K562 (cell line): ENCODE data around the gene AASDH. TPM values are rescaled to one million over a fixed set of nuclear protein-coding genes. Genes with fewer than 3 reads are reported as not detected.

Source experiments
- CREB3L1 ChIP-seq: fragments of 450-650 bp; IDR thresholded peaks from 2 replicates; pipeline ENCODE4 v1.6.1; 2014; ENCODE audit warnings: low read depth, mild to moderate bottlenecking, moderate library complexity, borderline replicate concordance
- CTCFL ChIP-seq: IDR thresholded peaks from 2 replicates; pipeline ENCODE4 v1.6.1; 2011; ENCODE audit warnings: borderline replicate concordance, low read depth, mild to moderate bottlenecking, moderate library complexity, low read length; ENCODE audit not compliant: insufficient read depth, poor library complexity, severe bottlenecking
- ELF1 ChIP-seq: fragments of 200-800 bp; sonication (Bioruptor generic); IDR thresholded peaks from 2 replicates; pipeline ENCODE4 v1.6.1; 2016; ENCODE audit warnings: missing genetic modification characterization, missing compliant biosample characterization
- ESRRA ChIP-seq: fragments of 450-650 bp; IDR thresholded peaks from 2 replicates; pipeline ENCODE4 v1.6.1; 2014; ENCODE audit warnings: low read depth, mild to moderate bottlenecking, moderate library complexity, borderline replicate concordance
- ETS2 ChIP-seq: IDR thresholded peaks from 2 replicates; pipeline ENCODE4 v1.6.1; 2016; ENCODE audit warnings: borderline replicate concordance, missing genetic modification characterization, mild to moderate bottlenecking, moderate library complexity, missing compliant biosample characterization; ENCODE audit not compliant: poor library complexity, severe bottlenecking
- HDAC2 ChIP-seq: fragments of 450-650 bp; IDR thresholded peaks from 2 replicates; pipeline ENCODE4 v1.6.1; 2016; ENCODE audit warnings: mild to moderate bottlenecking
- HDAC8 ChIP-seq: fragments of 450-650 bp; IDR thresholded peaks from 2 replicates; pipeline ENCODE4 v1.6.1; 2016; ENCODE audit warnings: mild to moderate bottlenecking, missing genetic modification characterization, moderate library complexity, missing compliant biosample characterization
- HMGXB4 ChIP-seq: sonication (generic); formaldehyde crosslinking; IDR thresholded peaks from 2 replicates; pipeline ENCODE4 v1.8.1; 2023; ENCODE audit warnings: mild to moderate bottlenecking, missing genetic modification reagents
- KAT8 ChIP-seq: fragments of 450-650 bp; IDR thresholded peaks from 2 replicates; pipeline ENCODE4 v1.6.1; 2016; ENCODE audit warnings: low read depth, mild to moderate bottlenecking
- MTF1 ChIP-seq: fragments of 250-450 bp; sonication (Bioruptor Pico); IDR thresholded peaks from 2 replicates; pipeline ENCODE4 v1.9.0; 2021; ENCODE audit warnings: moderate library complexity, mild to moderate bottlenecking, inconsistent platforms, borderline replicate concordance
- NEUROD1 ChIP-seq: fragments of 150-350 bp; IDR thresholded peaks from 2 replicates; pipeline ENCODE4 v1.6.1; 2014; ENCODE audit warnings: borderline replicate concordance, low read length, low read depth; ENCODE audit not compliant: partially characterized antibody
- PCBP1 ChIP-seq: fragments of 200-400 bp; formaldehyde crosslinking; IDR thresholded peaks from 2 replicates; pipeline ENCODE4 v1.6.1; 2018; ENCODE audit warnings: mild to moderate bottlenecking, low read depth, low read length; ENCODE audit not compliant: poor library complexity, severe bottlenecking
- RAD51 ChIP-seq: fragments of 450-650 bp; IDR thresholded peaks from 2 replicates; pipeline ENCODE4 v1.7.1; 2016; ENCODE audit warnings: low read depth, mild to moderate bottlenecking, borderline replicate concordance
- RCOR1 ChIP-seq, 2 experiments: IDR thresholded peaks; 2 replicates each; pipeline ENCODE4 v1.6.1; 2012; ENCODE audit warnings: low read depth in 2 of 2, low read length in 2 of 2, borderline replicate concordance in 1 of 2, improper control_type of control experiment in 1 of 2
- RFX1 ChIP-seq: fragments of 450-650 bp; IDR thresholded peaks from 2 replicates; pipeline ENCODE4 v1.6.1; 2016; ENCODE audit warnings: mild to moderate bottlenecking, moderate library complexity
- SMAD3 ChIP-seq: fragments of 450-650 bp; formaldehyde crosslinking; conservative IDR thresholded peaks from 2 replicates; pipeline ENCODE4 v1.4.0; 2020; ENCODE audit warnings: mild to moderate bottlenecking
- SNAPC5 ChIP-seq: fragments of 250-450 bp; sonication (Bioruptor Pico); IDR thresholded peaks from 2 replicates; pipeline ENCODE4 v1.8.0; 2021; ENCODE audit warnings: moderate library complexity, mild to moderate bottlenecking, inconsistent platforms
- ZKSCAN3 ChIP-seq: fragments of 250-450 bp; sonication (Bioruptor Pico); IDR thresholded peaks from 2 replicates; pipeline ENCODE4 v1.4.0; 2020
- ZNF239 ChIP-seq: fragments of 250-450 bp; sonication (Bioruptor Pico); IDR thresholded peaks from 2 replicates; pipeline ENCODE4 v1.4.0; 2020; ENCODE audit warnings: mild to moderate bottlenecking
- ZNF436 ChIP-seq: fragments of 250-450, 450-650 bp; sonication (Bioruptor Pico); formaldehyde crosslinking; IDR thresholded peaks from 2 replicates; pipeline ENCODE4 v1.7.0; 2020; ENCODE audit warnings: mild to moderate bottlenecking
- ZNF695 ChIP-seq: fragments of 450-650 bp; formaldehyde crosslinking; IDR thresholded peaks from 2 replicates; pipeline ENCODE4 v1.4.0; 2020; ENCODE audit warnings: mild to moderate bottlenecking, moderate library complexity
- ZNF717 ChIP-seq: fragments of 250-450 bp; sonication (Bioruptor Pico); IDR thresholded peaks from 2 replicates; pipeline ENCODE4 v1.5.0; 2021
- ZSCAN32 ChIP-seq: fragments of 450-650 bp; formaldehyde crosslinking; IDR thresholded peaks from 2 replicates; pipeline ENCODE4 v1.4.0; 2020; ENCODE audit warnings: mild to moderate bottlenecking, moderate library complexity
- polyA plus RNA-seq, 8 experiments: library from polyadenylated mRNA; depleted of rRNA in 4 of 8; stranded (reverse) in 5 of 8; unstranded in 3 of 8; fragments of >200 nt; fragmentation: Nextera tagmentation in 2 of 8; fragmentation: Illumina TruSeq in 1 of 8; extraction: Ambion mirVana in 2 of 8; extraction: Trizol in 1 of 8; gene quantifications; 2 replicates each; pipeline versions ENCODE4 v1.2.1 to v1.2.3, GENCODE V29; 2011 to 2014; ENCODE audit warnings: inconsistent platforms in 1 of 8, missing spikeins in 1 of 8
- total RNA-seq, 7 experiments: library from RNA; depleted of rRNA in 6 of 7; stranded (reverse); fragments of >200 nt in 6 of 7; fragmentation: Illumina TruSeq in 2 of 7; extraction: Trizol in 2 of 7; gene quantifications; 2 replicates each; pipeline versions ENCODE4 v1.2.1 to v1.2.3, GENCODE V29; 2011 to 2021; ENCODE audit warnings: low replicate concordance in 1 of 7

The AASDH gene
- total and polyA plus RNA-seq, 9 of the 15 experiments (the other 6 are each of a cell fraction or from before 2014, with no cell fraction given), result 8.6 to 29.7 (median 13.7) TPM

GRCh38 chr4:56387023-56388001 is at the start of gene AASDH (continued):
- peak; percentile 93 for TF ChIP-seq CREB3L1
- TF ChIP-seq SNAPC5 (CRISPR knock-in tag), result no peak
- no peak for TF ChIP-seq ZKSCAN3 (CRISPR knock-in tag)
- no peak for TF ChIP-seq SMAD3
- TF ChIP-seq ZNF239 (CRISPR knock-in tag), result no peak
- no peak for TF ChIP-seq PCBP1
- TF ChIP-seq RCOR1 (IDR thresholded peaks at IDR 0.05; ENCODE audit: borderline replicate concordance in 1 of 2, low read depth in 2 of 2, low read length in 2 of 2), result peak in 1 of 2 experiments; percentile 65; a peak in 1 of 4 replicates
- no peak for TF ChIP-seq ZNF436 (CRISPR knock-in tag)
- no peak for TF ChIP-seq KAT8
- no peak for TF ChIP-seq MTF1 (CRISPR knock-in tag)
- no peak for TF ChIP-seq HMGXB4 (CRISPR knock-in tag)
- no peak for TF ChIP-seq RFX1
- TF ChIP-seq HDAC2, result no peak
- TF ChIP-seq ESRRA, result no peak; the same call in 1 of the 2 replicates
- TF ChIP-seq HDAC8 (tag), result no peak
- TF ChIP-seq NEUROD1, result no peak
- no peak for TF ChIP-seq ETS2 (tag)
- TF ChIP-seq RAD51, result no peak
- no peak for TF ChIP-seq ZNF717
- no peak for TF ChIP-seq ZSCAN32 (CRISPR knock-in tag)
- TF ChIP-seq CTCFL, result no peak
- no peak for TF ChIP-seq ELF1 (tag)
- TF ChIP-seq ZNF695 (CRISPR knock-in tag), result no peak
